NCI-H345 treated with DMSO at 0.1 percent for 48 hours (cell line): ENCODE results near the gene TSPAN1.
"Not testable (repeated sequence)": the region's sequence is repeated elsewhere in the genome, so short reads cannot be mapped to it uniquely, and the experiment has no call there.

Experiments
- DNase-seq: peaks from one replicate; lab custom pipeline; 2025; ENCODE audit not compliant: unreplicated experiment; lab: John Stamatoyannopoulos, UW

Gene TSPAN1

DNA sequence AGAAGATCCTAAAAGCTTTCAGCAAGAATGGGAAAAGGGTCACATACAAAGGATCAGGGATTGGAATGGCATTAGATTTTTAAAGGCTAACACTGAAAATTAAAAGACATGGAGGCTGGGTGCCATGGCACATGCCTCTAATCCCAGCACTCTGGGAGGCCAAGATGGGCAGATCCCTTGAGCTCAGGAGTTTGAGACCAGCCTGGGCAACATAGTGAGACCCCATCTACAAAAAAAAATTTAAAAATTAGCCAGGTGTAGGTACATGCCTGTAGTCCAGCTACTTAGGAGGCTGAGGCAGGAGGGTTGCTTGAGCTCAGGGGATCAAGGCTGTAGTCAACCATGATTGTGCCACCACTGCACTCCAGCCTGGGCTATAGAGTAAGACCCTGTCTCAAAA is 40.6 kb downstream of the TSPAN1 start:
- DNase-seq: no peak

DNA sequence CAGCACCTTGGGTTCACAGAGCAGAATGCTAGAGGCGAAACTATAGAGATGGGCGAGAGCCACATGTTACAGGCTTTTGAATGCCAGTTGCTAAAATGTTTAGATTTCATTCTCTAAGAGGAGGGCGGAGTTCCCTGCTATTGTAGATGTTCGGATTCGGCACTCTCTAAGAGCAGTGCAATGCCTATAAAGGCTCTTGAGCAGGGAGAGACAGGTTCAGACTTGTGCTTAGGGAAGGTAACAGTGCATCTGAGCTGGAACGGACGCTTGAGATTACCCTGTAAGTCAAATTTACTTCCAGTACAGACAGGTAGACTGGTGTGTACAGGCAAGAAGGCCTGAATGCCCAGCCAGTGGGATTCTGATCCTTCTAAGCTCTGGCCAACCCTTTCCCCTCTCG is 43.6 kb downstream of the TSPAN1 start:
- DNase-seq: peak; percentile 99

DNA sequence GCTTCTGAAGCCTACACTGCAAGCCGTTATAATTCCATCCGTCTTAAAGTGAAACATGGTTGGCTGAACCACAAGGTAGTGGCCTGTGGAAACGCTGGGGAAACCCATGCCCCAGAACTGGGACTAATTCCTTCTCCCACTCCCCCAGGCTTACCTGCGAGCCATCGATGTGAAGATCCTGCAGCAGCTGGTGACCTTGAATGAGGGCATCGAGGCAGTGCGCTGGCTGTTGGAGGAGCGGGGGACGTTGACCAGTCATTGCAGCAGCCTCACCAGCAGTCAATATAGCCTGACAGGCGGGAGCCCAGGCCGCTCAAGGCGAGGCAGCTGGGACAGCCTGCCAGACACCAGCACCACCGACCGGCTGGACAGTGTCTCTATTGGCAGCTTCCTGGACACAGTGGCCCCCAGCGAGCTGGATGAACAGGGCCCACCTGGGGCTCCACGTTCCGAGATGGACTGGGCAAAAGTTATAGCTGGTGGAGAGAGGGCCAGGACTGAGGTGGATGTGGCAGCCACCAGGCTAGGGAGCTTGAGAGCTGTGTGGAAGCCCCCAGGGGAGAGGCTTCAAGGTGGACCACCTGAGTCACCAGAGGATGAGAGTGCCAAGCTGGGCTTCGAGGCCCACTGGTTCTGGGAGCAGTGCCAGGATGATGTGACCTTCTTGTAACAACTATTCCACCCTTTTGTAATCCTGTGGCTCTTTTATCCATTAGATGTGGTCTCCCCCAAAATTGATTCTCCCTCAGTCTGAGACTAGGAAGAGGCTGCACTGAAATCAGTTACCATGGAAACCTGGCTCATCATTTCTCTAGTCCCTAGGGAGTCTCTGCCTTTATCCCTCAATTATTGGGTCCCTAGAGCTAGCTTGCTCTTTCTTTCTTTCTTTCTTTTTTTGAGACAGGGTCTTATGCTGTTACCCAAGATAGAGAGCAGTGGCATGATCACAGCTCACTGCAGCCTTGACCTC is 44.9 kb downstream of the TSPAN1 start:
- no peak for DNase-seq

DNA sequence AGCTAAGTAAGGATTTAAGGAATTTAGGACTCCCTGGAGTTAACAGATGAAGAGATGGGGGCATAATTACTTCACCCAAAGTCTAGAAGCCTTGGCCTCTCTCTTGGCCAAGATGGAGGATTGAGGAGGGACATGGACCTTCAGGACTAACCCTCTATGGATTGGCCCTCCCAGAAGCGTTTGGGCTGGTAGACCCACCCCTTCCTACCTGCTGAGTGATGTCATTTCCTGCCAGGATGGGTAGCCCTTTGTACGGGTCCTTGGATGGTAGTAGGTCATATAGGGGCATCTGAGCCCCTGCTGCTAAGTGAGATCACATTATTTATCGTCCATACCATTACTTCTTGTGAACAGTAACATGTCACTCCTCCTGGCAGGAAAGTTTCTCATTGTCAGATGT is 45.9 kb downstream of the TSPAN1 start:
- no peak for DNase-seq

DNA sequence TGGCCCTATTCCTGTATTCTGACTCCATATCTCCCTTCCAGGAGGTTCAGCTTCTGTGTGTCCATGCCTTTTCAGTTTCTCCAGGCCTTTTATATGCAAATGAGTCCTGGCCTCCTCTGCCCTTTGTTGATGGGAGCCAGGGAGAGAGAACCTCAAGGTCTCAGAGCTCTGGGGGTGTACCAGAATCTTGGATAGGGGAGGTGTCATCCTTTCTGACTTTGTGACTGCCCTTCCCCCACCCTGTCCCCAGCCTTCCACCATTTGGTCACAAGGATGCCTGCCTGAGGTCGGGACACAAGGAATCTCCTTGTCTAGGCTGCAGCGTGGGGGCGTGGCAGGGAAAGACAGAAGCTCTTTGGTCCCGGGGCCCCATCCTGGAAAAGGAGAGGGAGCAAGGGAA is 46.9 kb downstream of the TSPAN1 start:
- no peak for DNase-seq

DNA sequence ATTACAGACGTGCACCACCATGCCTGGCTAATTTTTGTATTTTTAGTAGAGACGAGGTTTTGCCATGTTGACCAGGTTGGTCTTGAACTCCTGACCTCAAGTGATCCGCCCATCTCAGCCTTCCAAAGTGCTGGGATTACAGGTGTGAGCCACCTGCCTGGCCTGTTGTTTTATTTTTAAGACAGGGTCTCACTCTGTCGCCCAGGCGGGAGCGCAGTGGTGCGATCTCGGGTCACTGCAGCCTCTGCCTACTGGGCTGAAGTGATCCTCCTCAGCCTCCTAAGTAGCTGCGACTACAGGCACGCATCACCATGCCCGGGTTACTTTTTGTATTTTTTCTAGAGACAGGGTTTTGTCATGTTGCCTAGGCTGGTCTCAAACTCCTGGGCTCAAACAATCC is 48.2 kb downstream of the TSPAN1 start:
- DNase-seq: not testable (repeated sequence)

DNA sequence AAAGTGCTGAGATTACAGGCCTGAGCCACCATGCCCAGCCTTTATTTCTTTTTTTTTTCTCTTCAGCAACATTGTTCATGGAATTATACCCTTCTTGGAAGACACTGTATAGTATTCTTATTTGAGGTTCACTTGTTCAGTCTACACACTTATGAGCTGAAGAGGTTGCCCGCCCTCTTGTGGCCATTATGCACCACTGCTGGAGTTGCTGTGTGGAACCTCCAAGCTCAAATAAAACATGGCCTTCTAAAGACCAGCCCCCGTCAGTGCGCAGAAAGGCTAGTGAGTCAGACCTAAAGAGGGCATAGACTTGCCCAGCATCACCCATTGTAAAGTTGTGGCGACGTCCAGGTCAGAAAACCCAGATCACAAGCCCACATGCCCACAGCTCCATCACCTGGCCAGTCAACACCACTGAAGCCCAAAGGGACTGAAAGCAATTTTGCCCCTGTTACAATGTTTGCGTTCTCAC is 48.6 kb downstream of the TSPAN1 start:
- peak; percentile 62 for DNase-seq

DNA sequence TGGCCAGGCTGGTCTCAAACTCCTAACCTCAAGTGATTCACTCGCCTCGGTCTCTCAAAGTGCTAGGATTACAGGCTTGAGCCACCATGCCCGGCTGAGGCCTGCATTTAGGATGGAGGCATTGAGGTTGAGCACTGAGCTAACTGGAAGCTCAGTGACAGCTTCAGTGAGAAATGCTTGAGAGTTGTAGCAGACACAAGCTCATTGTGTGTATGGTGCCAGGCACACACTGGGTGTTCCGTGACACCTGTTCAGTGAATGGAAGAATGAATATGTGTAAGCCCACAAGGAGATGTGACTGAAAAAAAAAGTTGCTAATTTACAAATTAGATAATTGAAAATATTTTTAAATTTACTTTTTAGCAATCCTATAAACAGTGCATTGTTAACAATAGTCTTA is 50.1 kb downstream of the TSPAN1 start:
- no peak for DNase-seq

DNA sequence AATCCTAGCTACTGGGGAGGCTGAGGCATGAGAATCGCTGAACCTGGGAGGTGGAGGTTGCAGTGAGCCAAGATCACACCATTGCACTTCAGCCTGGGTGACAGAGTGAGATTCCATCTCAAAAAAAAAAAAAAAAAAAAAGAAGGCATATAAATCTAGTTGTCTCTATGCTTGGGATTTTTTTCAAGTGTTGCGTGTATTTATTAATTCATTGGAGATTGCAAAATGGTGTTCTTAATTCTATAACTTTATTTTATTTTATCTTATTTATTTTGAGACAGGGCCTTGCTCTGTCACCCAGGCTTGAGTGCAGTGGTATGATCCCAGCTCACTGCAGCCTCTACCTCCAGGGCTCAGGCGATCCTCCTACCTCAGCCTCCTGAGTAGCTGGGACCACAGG is 56.3 kb downstream of the TSPAN1 start:
- not testable (repeated sequence) for DNase-seq
